HG02943 (cell line): ENCODE data around the gene SH3GL3.

ENCODE experiments used
- ATAC-seq: cut with Tn5 transposase; IDR thresholded peaks from one replicate; pipeline ENCODE4 v1.9.1; 2021; ENCODE audit warnings: mild to moderate bottlenecking, low read depth, moderate library complexity; ENCODE audit not compliant: unreplicated experiment

SH3GL3 gene

DNA sequence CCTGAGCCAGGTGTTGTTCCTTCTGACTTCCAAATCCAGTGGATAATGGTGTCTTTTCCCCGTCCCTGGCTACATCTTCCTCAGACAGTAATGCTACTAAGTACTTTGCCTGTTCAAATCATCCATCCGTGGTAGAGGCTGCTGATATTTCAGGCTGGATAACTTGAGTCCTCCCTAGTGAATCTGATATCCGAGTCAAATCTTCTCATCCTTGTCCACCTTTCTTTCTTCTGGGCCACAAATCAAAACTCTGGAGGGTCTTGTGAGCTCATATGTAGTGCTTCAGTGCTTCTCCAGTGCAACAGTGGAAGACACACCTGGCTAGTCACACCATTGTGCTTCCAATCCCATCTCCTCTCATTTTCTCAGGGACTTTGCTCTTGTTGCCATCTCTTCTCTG, 11.2 kb downstream of the SH3GL3 start:
- ATAC-seq = no peak

GRCh38 chr15:83462026-83462425, 14.9 kb downstream of the SH3GL3 start:
- no peak for ATAC-seq

DNA sequence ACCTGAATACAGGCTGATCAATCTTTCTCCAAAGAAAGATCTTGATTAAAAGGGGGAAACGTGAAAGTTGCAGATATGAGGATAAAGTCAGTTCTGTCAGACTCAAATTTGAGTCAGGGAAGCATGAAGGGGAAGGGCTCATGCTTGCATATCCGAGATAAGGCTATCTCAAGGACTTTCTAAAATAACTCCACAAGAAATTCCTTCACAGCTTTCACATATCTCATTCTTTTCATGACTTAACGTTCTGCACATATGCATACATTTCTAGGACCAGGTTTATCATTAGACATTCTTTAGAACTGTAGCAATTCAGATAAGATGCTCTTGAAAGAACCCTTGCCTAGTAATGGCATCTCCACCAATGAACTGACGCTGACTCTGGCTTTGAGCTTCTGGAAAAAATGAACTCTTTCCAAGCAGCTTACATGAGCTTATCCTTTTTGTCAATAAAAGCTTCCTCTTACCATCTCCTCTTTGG, 15.9 kb downstream of the SH3GL3 start:
- ATAC-seq = no peak

GRCh38 chr15:83470887-83471286, 23.7 kb downstream of the SH3GL3 start:
- no peak for ATAC-seq

- no peak for ATAC-seq
Observed at GRCh38 chr15:83471307-83471866, 24.2 kb downstream of the SH3GL3 start.

DNA sequence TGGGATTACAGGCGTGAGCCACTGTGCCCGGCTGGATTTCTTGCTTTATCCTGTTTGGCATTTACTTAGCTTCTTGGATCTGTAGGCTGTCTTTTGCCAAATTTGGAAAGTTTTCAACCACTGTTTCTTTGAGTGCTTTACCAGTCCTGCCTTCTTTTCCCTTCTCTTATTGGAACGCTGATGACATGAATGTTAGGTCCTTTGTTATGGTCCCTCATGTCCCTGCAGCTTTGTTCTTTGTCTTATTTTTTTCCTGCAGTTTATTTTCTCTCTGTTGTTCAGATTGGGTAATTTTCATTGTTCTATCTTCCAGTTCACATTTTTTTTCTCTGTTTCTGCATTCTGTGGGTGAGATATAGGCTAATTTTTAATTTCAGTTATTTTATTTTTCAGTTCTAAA, 25.0 kb downstream of the SH3GL3 start:
- no peak for ATAC-seq

GRCh38 chr15:83472797-83473196, 25.7 kb downstream of the SH3GL3 start:
- ATAC-seq = no peak

- ATAC-seq = no peak
Observed at GRCh38 chr15:83474578-83474977, 27.4 kb downstream of the SH3GL3 start.

DNA sequence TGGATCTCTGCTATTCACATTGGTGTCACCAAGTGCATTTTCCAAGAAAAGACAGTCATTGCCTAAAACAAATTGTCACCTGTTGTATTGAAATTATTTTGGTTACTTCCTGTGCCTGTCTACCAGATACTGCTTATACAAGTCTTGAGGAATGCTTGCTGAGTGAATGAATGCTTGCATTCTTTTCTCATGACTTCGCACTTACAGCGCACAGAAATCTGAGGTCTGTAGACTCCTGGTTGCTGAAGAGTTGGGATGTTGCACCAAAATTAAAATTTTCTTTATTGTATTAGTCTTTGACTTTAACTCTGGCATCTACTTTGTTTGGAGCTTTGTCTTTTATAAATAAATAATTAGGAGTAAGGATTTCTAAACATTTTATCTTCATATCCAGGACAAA, 28.4 kb downstream of the SH3GL3 start:
- ATAC-seq = no peak

DNA sequence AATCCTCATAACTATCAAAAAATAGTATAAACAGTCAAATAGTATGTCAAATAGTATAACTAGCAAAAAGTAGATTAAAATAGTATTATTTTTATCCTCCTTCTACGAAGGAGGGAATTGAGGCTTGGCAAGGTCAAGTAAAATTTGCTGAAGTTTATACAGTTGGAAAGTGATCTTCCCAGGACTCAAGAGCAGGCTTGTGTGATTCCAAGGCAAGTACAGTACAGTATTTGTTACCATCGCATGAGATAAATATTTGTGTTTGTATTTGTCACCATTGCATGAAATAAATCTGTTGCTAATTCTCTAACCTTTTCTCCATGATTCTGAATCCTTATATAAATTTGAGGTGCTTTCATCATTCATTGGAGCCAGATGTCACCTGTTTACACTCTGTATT, 28.9 kb downstream of the SH3GL3 start:
- ATAC-seq = no peak

DNA sequence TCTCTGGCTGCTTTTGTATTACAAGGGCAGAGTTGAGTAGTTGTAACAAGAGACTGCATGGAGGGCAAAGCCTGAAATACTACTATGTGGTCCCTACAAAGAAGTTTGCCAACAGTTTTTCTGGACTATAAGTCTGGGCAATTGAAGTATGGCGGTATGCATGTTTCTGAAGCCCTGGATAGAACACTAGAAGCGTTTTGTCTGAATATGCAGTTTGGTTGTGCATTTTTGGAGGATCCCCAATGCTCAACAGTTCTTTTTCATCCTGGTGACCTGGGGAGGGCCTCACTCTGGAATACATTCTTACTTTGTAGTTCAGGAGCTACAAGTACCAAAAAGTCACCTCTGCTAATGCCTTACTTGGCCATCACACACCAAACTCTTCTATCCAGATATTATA, 29.6 kb downstream of the SH3GL3 start:
- ATAC-seq = no peak

GRCh38 chr15:83477172-83477807, 30.1 kb downstream of the SH3GL3 start:
- ATAC-seq = no peak

DNA sequence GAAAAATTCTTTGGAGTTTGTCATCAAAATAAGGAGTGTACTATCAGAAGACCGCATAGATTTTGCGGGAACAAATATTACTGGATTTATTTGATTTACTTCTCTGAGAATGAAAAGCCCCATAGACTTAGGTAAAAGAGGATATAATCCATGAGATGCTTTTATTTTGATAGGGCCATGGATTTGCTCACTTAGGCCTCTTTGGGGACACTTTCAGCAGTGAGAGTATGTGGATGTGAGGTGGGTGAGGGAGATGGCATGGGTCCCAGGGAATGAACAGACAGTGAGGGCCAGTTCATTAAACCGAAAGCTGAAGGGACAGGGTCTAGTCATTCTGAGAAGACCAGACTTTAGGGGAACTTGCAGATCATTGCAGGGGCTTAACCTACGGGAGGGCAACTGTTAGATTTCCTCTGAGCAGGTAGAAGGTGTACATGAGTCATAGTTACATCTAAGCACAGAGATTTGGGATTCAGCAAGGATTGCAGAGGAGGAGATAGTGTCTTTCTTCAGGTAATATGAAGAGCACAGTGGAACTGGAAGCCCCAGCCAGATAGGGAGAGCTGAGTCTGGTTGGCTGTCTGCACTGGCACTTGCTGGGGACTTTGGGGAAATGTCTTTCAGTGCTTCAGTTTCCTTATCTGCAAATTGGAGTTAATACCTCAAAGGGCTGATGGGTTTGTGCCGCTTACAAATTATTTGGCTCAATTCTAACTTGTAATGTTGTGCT, 30.8 kb downstream of the SH3GL3 start:
- no peak for ATAC-seq

DNA sequence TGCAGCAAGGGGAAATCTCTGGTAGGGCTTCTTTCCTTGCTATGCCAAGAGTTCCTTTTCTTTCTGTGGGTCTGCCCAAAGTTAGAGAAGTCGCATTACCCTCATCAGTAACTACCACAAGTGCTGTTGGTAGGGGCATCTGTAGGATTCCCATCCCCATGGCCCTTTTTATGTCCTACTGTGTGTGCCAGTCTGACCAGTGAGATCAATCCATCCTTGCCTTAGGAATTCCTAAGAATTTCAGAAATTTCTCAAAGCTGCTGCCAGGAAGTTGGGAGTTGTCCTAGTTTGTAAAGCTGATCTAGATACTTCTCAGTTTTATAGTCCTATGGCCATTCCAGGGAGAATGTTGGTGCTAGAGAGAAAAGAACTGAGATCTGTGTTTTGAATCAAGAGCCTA, 36.5 kb downstream of the SH3GL3 start:
- ATAC-seq = no peak

- ATAC-seq = no peak
Observed at GRCh38 chr15:83484636-83485035, 37.5 kb downstream of the SH3GL3 start.

DNA sequence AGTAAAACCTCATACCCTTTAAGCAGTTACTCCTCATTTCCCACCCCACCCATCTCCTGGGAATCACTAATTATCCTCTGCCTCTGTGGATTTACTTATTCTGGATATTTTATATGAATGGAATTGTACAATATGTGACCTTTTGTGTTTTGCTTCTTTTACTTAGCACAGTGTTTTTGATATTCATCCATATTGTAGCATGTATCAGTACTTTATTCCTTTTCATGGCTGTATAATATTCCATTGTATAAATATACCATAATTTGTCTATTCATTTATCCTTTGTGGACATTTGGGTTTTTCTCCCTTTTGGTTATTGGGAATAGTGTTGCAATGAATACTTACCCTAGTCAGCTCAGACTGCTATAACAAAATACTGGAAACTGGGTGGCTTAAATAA, 39.2 kb downstream of the SH3GL3 start:
- no peak for ATAC-seq

DNA sequence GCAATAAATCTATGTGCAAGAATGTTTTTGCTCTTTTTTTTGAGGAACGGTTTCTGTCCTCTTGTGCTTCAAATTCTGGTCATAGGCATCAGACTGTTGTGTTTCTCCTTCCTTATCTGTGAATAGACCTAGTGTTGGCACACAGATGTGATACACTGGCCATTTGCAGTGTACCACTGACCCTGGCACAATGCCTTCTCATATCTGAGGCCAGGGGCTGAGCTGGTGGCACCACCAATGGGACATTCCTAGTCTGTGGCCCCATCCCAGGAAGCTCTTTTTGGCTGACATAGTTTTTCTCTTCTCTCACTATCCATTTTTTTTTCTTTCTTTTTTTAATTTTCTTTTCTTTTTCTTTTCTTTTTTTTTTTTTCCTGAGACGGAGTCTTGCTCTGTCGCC, 40.4 kb downstream of the SH3GL3 start:
- no peak for ATAC-seq

- no peak for ATAC-seq
Observed at GRCh38 chr15:83489690-83490089, 42.5 kb downstream of the SH3GL3 start.

GRCh38 chr15:83491486-83491885, 44.3 kb downstream of the SH3GL3 start:
- ATAC-seq = no peak

DNA sequence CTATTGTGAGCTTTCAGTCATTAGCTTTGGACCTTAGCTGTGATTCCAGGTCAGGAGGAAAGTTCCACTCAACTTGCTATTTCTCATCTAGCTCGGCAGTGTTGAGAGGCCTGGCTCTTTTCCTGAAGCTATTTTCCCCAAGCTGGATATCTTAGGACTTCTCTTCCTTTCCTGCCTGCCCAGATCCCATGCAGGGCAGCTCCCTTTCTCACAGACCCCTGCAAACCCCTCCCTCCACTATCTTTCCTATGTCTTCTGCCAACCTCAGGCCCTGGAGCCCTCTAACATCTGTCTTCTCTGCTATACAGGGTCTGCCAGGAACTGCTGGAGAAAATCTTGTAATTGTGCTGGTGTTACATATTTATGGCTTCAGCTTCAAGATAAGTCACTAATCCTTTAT, 49.6 kb downstream of the SH3GL3 start:
- no peak for ATAC-seq

DNA sequence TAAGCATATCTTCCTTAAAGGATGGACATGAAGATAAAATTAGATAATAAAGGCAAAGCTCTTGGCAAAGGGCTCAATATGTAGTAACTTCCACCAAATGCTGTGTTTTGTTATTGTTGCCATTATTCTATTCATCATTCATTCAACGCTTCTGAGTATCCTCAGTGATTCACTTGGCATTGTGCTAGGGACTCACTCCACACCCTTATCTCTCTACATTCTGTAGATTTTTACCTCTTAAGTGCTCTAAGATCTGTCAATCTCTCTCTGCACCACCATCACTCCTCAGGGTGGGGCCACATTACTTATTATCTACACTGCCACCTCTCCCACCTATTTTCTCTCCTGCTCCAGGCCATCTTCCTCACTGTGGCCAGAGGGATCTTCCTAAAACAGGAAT, 51.2 kb downstream of the SH3GL3 start:
- no peak for ATAC-seq

- no peak for ATAC-seq
Observed at GRCh38 chr15:83498801-83499200, 51.7 kb downstream of the SH3GL3 start.
